H9 (cell line): ENCODE data around the gene DPEP2. TPM values are rescaled to one million over a fixed set of nuclear protein-coding genes. Genes with fewer than 3 reads are reported as not detected.

Experiments used
- DNase-seq: peaks from one replicate; pipeline ENCODE4 v3.0.0-alpha.2; 2017
- H2AFZ ChIP-seq: one replicate; pipeline ENCODE4 v1.6.1; 2013; ENCODE audit warnings: mild to moderate bottlenecking, low read length, control low read depth, moderate library complexity
- H2AK5ac ChIP-seq: 2 replicates; pipeline ENCODE4 v1.6.1; 2013; ENCODE audit warnings: low read length, control low read depth, mixed read lengths; ENCODE audit not compliant: insufficient read length
- H2BK120ac ChIP-seq: one replicate; pipeline ENCODE4 v1.6.1; 2013; ENCODE audit warnings: low read depth, mild to moderate bottlenecking, low read length, control low read depth, inconsistent platforms; ENCODE audit not compliant: poor library complexity, severe bottlenecking
- H2BK12ac ChIP-seq: 2 replicates; pipeline ENCODE4 v1.6.1; 2013; ENCODE audit warnings: low read length, control low read depth, mixed read lengths, low read depth; ENCODE audit not compliant: insufficient read length
- H2BK15ac ChIP-seq: 2 replicates; pipeline ENCODE4 v1.6.1; 2013; ENCODE audit warnings: low read depth, low read length, control low read depth
- H2BK20ac ChIP-seq: one replicate; pipeline ENCODE4 v1.6.1; 2013; ENCODE audit warnings: low read depth, mild to moderate bottlenecking, low read length, control low read depth, inconsistent platforms; ENCODE audit not compliant: poor library complexity, severe bottlenecking
- H2BK5ac ChIP-seq: 2 replicates; pipeline ENCODE4 v1.6.1; 2013; ENCODE audit warnings: low read length, control low read depth, mixed read lengths; ENCODE audit not compliant: insufficient read length
- H3K14ac ChIP-seq: 2 replicates; pipeline ENCODE4 v1.6.1; 2013; ENCODE audit warnings: low read length, control low read depth; ENCODE audit not compliant: insufficient read depth
- H3K18ac ChIP-seq: 2 replicates; pipeline ENCODE4 v1.6.1; 2013; ENCODE audit warnings: low read depth, mild to moderate bottlenecking, mixed read lengths, low read length, control low read depth; ENCODE audit not compliant: insufficient read length
- H3K23ac ChIP-seq: 2 replicates; pipeline ENCODE4 v1.6.1; 2013; ENCODE audit warnings: low read length, control low read depth, mixed read lengths, low read depth; ENCODE audit not compliant: insufficient read length
- H3K23me2 ChIP-seq: 2 replicates; pipeline ENCODE4 v1.6.1; 2013; ENCODE audit warnings: low read depth, mild to moderate bottlenecking, mixed read lengths, low read length, control low read depth; ENCODE audit not compliant: insufficient read length, poor library complexity, severe bottlenecking
- H3K27ac ChIP-seq: 2 replicates; pipeline ENCODE4 v1.5.1; 2013; ENCODE audit warnings: low read length, control low read depth, mixed read lengths, low read depth; ENCODE audit not compliant: insufficient read length
- H3K27me3 ChIP-seq: 2 replicates; pipeline ENCODE4 v1.6.1; 2013; ENCODE audit warnings: low read length, control low read depth, inconsistent platforms; ENCODE audit not compliant: insufficient read depth
- H3K4ac ChIP-seq: 2 replicates; pipeline ENCODE4 v1.6.1; 2013; ENCODE audit warnings: low read depth, mild to moderate bottlenecking, control low read depth, inconsistent platforms, low read length, moderate library complexity
- H3K4me1 ChIP-seq: 2 replicates; pipeline ENCODE4 v1.6.1; 2013; ENCODE audit warnings: low read length, control low read depth, inconsistent platforms; ENCODE audit not compliant: insufficient read depth
- H3K4me2 ChIP-seq: 2 replicates; pipeline ENCODE4 v1.6.1; 2013; ENCODE audit warnings: low read length, control low read depth, mixed read lengths; ENCODE audit not compliant: insufficient read length, insufficient read depth
- H3K56ac ChIP-seq: 2 replicates; pipeline ENCODE4 v1.6.1; 2013; ENCODE audit warnings: low read depth, mild to moderate bottlenecking, mixed read lengths, low read length, control low read depth; ENCODE audit not compliant: insufficient read length
- H3K79me1 ChIP-seq: 2 replicates; pipeline ENCODE4 v1.6.1; 2013; ENCODE audit warnings: low read depth, mild to moderate bottlenecking, moderate library complexity, low read length, control low read depth, inconsistent platforms; ENCODE audit not compliant: insufficient read depth, poor library complexity, severe bottlenecking
- H3K79me2 ChIP-seq: 2 replicates; pipeline ENCODE4 v1.6.1; 2013; ENCODE audit warnings: low read length, control low read depth, inconsistent platforms; ENCODE audit not compliant: insufficient read depth
- H3K9ac ChIP-seq: 2 replicates; pipeline ENCODE4 v1.6.1; 2013; ENCODE audit warnings: low read length, control low read depth, mixed read lengths; ENCODE audit not compliant: insufficient read length; ENCODE audit errors: extremely low read depth
- H3K9me3 ChIP-seq: one replicate; pipeline ENCODE4 v1.6.1; 2013; ENCODE audit warnings: low read depth, low read length, inconsistent platforms; ENCODE audit not compliant: control insufficient read depth
- H3T11ph ChIP-seq: one replicate; pipeline ENCODE4 v1.6.1; 2013; ENCODE audit warnings: mild to moderate bottlenecking, low read length, control low read depth, inconsistent platforms
- H4K20me1 ChIP-seq: one replicate; pipeline ENCODE4 v1.6.1; 2013; ENCODE audit not compliant: control insufficient read depth, insufficient read length, insufficient read depth
- H4K5ac ChIP-seq: 2 replicates; pipeline ENCODE4 v1.6.1; 2013; ENCODE audit warnings: low read depth, mild to moderate bottlenecking, mixed read lengths, low read length, control low read depth; ENCODE audit not compliant: insufficient read length
- H4K8ac ChIP-seq: replicated peaks from 2 replicates; pipeline ENCODE4 v1.6.1; 2013; ENCODE audit warnings: low read length, control low read depth, mixed read lengths, low read depth; ENCODE audit not compliant: insufficient read length
- H4K91ac ChIP-seq: 2 replicates; pipeline ENCODE4 v1.6.1; 2013; ENCODE audit warnings: low read depth, mild to moderate bottlenecking, moderate library complexity, mixed read lengths, low read length, control low read depth; ENCODE audit not compliant: insufficient read length
- H3K27ac Mint-ChIP-seq, 3 experiments: 2 replicates in 2 of 3; 3 replicates in 1 of 3; pipeline ENCODE4 v1.8.0; 2020 to 2021; ENCODE audit warnings: mixed read lengths in 3 of 3, mild to moderate bottlenecking in 1 of 3, moderate library complexity in 1 of 3
- H3K27me3 Mint-ChIP-seq: 2 replicates; pipeline ENCODE4 v1.8.0; 2021; ENCODE audit warnings: low read depth, mild to moderate bottlenecking, moderate library complexity, mixed read lengths
- H3K36me3 Mint-ChIP-seq, 3 experiments: 2 replicates in 2 of 3; 3 replicates in 1 of 3; pipeline ENCODE4 v1.8.0; 2020 to 2021; ENCODE audit warnings: low read depth in 3 of 3, mixed read lengths in 3 of 3; ENCODE audit not compliant: insufficient read depth in 1 of 3
- H3K4me1 Mint-ChIP-seq, 2 experiments: 2 replicates each; pipeline ENCODE4 v1.8.0; 2020; ENCODE audit warnings: mixed read lengths in 2 of 2
- H3K4me3 Mint-ChIP-seq, 2 experiments: 2 replicates in 1 of 2; 3 replicates in 1 of 2; pipeline ENCODE4 v1.8.0; 2020 to 2021; ENCODE audit warnings: mild to moderate bottlenecking in 2 of 2, mixed read lengths in 2 of 2, moderate library complexity in 1 of 2
- H3K9me3 Mint-ChIP-seq, 2 experiments: 2 replicates in 1 of 2; 3 replicates in 1 of 2; pipeline ENCODE4 v1.8.0; 2020; ENCODE audit warnings: mild to moderate bottlenecking in 2 of 2, mixed read lengths in 2 of 2, moderate library complexity in 1 of 2
- CTCF ChIP-seq: fragments of 200-600 bp; sonication (generic); conservative IDR thresholded peaks from 3 replicates; pipeline ENCODE4 v1.8.0; 2021; ENCODE audit warnings: antibody characterized with exemption, mild to moderate bottlenecking
- WGBS: extraction: QIAGEN DNeasy Blood & Tissue Kit; methylation state at CpG from one replicate; pipeline ENCODE4 v1.1.7; 2013; ENCODE audit warnings: missing lambda C conversion rate, low lambda C conversion rate, mixed read lengths; ENCODE audit not compliant: insufficient read length; ENCODE audit errors: extremely low coverage; 5-methylcytosine and 5-hydroxymethylcytosine counted together
- total RNA-seq: library from RNA; stranded (reverse); gene quantifications from 2 replicates; pipeline ENCODE4 v1.2.1, GENCODE V29; 2021

DPEP2 gene
- total RNA-seq, 1 experiment from 2014 or later, result not detected

GRCh38 chr16:67990018-67990386 lies 9.3 kb downstream of the DPEP2 start:
- Histone ChIP-seq H3K9me3 (no peaks in the 10 kb centered on the region), H4K5ac (no peak overlapping the region), H3K27ac (no peak overlapping the region), H3K4me1 (no peaks in the 10 kb centered on the region), H3K14ac (no peak overlapping the region), H3K4ac (no peak overlapping the region), H3K79me1 (no peaks in the 10 kb centered on the region), H4K91ac (no peak overlapping the region), H3K56ac (no peak overlapping the region), H3K4me2 (no peak overlapping the region), H2BK12ac (no peak overlapping the region), H3T11ph (no peak overlapping the region), H3K9ac (no peak overlapping the region), H4K8ac (no peak overlapping the region), H2BK120ac (no peak overlapping the region), H2BK15ac (no peak overlapping the region), H3K79me2 (no peaks in the 10 kb centered on the region), H3K18ac (no peak overlapping the region), H2AK5ac (no peak overlapping the region), H3K23ac (no peak overlapping the region), H4K20me1 (no peaks in the 10 kb centered on the region), H3K23me2 (no peaks in the 10 kb centered on the region), H3K27me3 (no peaks in the 10 kb centered on the region), H2BK20ac (no peak overlapping the region), H2AFZ (no peak overlapping the region), H2BK5ac (no peak overlapping the region)
- no peak for TF ChIP-seq CTCF
- no peak overlapping the region for H3K4me3 Mint-ChIP-seq
- H3K27me3 Mint-ChIP-seq, result peaks cover 30% of the 10 kb centered on the region
- H3K9me3 Mint-ChIP-seq, result no peaks in the 10 kb centered on the region
- DNase-seq, result no peak
- no CpG with 5 or more reads among the region's 6 CpGs for WGBS
- 0 out of 4 replicates have a peak, but pooled peaks cover 0 to 2% of the 10 kb centered on the region in 2 experiments for H3K4me1 Mint-ChIP-seq
- no peak overlapping the region for H3K27ac Mint-ChIP-seq
- no peaks in the 10 kb centered on the region; a peak in 1 of 7 replicates for H3K36me3 Mint-ChIP-seq
